ENCODE results near the gene NAT8L.

NAT8L gene

DNA sequence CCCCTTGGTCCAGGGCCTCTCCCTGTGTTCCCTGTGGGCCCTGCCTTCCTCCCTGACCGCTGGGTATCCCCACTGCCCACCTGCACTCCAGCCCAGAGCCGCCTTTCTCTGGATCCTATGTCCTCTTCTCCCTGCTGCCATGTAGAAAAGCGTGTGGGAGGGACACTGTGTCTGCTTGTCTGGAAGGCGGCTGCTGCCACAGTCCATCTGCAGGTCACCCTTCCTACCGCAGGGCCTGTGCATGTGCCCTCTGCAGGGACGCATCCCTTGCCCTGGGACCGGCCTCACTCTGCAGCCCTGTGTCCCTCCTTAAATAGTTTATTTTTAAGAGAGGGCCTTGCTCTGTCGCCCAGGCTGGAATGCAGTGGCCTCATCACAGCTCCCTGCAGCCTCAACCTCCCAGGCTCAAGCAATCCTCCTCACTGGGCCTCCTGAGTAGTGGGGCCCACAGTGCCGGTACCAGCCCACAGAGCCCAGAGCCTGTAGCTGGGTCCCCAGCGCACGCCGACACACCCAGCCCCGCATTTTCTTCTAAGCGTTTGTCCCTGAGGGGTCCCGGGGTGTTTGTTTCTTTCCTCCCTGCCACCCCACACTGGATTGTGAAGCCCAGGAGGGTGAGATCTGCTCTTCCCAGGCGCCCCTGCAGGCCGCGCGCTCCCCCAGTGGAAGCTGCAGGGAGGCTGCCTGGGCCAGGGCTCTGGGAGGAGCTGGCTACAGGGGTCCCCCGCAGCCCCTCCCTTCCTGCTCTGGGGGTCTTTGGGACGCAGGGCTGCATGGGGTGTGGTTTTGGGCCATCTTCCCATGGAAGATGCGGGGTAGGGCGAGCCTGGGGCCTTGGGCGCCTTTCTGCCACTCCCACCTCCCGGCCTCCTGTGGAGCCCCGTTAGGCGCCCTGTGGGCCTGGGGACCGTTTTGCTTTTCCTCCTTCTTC lies 12.8 kb upstream of the NAT8L start:
- no peak for DNase-seq

DNA sequence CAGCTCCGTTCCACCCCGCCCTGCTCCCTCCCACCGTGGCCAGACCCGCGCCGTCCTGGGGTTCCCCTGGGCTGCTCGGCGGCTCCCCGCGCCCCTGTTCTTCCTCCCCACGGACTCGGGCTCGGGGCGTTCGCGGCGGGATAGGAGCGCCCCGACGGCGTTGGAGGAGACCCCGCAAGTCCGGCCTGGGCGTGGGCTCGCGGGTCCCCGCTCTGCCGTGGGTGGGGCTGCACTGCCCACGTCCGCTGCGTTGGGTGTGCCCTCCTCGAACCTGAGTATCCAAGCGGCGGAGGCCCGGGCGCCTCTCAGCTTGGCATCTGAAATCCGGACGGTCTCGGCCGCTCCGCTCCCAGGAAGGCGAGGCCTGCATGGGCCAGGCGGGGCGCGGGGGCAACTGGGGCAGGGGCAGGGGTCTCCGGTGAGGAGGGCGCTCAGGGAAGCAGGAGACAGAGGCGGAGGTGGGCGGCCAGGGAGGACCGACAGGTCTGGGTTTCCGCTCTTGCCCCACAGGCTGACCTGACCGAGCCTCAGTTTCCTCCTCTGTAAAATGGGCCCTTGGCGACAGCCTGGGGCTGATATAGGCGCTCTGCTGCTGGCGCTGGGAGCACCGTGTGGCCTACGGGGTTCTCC lies 12.0 kb upstream of the NAT8L start:
- no peak for DNase-seq

DNA sequence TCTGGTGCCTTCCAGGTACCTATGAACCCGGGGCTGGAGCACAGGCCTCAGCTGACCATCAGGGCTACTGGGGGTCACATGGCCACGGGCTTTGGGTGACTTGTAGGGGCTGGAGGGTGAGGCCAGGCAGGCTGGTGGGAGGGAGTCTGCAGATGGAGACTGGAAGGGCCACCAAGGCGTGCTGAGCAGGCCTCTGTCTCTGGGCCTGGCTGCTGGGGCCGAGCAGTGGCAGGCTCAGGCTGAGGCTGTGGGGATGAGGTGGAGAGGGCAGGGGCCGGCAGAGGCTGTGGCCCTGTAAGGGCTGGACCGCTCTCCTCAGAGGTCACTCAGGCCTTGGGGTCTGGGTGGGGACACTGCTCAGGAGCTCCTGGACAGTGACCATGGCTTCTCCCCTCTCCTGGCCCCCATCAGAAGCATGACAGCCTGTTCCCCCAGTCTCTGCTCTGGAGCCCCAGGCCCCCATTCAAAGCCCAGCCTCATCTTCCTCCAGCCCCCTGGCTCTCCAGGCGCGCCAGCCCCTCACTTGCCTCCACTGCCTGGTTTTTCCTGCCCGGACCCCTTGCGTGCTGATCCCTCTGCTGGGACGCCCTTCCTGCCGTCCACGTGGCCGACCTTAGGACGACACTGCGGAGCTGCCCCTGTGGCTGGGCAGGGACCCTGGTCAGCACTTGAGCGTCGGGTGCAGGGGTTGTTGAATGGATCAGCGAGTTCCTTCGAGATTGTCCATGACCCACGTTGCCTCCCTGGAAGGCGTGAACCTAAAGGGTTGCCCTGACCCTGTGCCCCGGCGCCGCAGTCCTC lies 11.1 kb upstream of the NAT8L start:
- DNase-seq = no peak

DNA sequence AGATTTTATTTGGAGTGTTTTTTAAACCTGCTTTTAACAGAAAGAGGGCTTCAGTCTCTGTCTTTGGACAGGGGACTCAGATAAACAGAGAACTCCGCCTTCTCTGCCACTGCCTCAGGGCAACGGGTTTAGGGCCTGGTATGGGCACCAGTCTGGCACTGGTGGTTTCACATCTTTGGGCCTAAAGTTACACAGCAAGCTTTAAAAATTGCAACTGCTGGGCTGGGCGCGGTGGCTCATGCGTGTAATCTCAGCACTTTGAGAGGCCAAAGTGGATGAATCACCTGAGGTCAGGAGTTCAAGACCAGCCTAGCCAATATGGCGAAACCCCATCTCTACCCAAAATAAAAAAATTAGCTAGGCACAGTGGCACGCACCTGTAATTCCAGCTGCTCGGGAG lies 10.3 kb upstream of the NAT8L start:
- no peak for DNase-seq

DNA sequence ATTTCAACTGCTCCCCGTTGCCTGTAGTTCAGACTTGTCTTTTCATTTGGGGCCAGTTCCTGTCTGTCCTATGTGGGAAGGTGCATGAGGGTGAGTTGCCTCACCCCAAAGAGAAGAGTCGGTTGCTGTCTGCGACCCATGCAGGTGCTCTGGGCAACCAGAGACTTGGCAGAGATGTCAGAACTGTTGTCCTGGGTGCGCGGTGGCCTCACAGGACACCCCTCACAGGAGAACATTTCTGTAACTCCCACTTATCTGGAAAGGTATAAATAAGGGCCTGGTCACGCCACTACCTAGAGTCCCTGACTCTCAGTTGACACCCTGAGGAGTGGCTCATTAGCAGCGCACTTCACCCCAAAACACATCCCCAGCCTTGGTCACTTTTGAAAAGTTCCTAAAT lies 9.7 kb upstream of the NAT8L start:
- no peak for DNase-seq

DNA sequence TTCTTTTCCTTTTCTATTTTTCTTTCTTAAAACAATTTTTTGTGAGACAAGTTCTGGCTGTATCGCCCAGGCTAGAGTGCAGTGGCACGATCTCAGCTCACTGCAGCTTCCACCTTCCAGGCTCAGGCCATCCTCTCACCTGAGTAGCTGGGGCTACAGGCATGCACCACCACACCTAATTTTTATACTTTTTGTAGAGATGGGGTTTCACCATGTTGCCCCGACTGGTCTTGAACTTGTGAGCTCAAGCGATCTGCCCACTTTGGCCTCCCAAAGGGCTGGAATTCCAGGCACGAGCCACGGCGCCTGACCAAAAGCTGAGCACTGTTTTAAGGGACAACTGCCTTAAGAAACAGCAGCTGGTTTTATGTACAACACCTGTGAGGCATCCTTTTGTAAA lies 9.3 kb upstream of the NAT8L start:
- DNase-seq = no peak

DNA sequence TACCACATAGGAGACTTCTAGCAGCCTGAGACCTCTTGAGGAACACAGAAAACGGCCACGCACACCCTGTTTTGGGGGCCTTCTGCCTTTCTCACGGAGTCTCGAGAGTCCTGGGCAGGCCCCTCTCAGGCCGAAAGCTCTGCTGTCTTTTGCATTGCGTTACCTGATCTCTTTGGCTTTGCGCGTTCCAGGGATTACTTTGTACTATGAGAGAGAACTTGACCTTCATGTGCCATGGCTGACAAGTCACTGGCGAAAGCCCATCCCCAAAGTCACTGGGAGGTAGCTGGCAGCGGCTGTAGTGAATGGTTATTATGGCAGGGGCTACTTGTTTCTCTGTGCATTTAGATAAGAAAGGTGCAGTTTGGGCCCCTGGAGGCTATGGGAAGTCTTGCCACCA lies 8.0 kb upstream of the NAT8L start:
- no peak for DNase-seq

DNA sequence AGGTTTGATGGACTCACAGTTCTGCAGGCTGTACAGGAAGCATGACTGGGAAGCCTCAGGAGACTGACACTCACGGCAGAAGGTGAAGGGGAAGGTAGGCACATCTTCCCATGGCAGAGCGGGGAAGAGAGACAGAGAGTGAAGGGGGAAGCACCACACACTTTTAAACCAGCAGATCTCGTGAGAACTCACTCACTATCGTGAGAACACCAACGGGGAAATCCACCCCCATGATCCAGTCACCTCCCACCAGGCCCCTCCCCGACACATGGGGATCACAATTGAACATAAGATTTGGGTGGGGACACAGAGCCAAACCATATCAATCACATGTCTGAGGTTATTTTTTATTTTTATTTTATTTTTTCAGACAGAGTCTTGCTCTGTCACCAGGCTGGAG lies 4.9 kb upstream of the NAT8L start:
- DNase-seq = no peak

DNA sequence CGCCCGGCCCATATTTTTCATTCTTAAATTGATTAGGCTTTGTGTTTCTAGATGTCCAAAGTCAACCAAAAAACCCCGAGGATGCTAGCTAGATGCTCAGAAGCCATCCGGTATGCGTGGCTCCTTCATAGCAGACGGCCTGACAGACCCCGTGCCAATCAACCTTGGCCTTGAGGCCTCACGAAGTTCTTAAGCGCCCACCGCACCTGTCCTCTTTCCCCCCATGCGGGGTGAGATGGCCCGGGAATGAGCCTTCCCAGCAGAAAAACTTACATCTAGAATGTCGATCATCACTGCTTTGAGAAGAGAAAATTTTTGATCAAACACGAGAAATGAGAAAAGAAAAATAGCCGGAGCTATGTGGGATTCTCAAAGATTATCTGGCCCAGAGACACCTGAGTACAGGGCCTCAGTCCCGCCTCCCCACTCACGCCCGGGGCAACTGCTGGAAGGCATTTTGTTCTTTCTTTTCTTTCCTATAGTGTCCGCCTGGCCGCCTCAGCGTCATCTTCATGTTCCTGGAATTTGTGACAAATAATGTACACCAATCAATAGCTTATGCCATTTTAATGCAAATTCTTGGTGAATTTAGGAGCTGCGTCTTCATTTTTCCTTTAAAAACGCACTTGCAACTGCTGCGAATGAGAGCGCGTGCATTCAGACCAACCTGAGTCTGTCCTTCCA lies 1.6 kb upstream of the NAT8L start:
- no peak for DNase-seq

DNA sequence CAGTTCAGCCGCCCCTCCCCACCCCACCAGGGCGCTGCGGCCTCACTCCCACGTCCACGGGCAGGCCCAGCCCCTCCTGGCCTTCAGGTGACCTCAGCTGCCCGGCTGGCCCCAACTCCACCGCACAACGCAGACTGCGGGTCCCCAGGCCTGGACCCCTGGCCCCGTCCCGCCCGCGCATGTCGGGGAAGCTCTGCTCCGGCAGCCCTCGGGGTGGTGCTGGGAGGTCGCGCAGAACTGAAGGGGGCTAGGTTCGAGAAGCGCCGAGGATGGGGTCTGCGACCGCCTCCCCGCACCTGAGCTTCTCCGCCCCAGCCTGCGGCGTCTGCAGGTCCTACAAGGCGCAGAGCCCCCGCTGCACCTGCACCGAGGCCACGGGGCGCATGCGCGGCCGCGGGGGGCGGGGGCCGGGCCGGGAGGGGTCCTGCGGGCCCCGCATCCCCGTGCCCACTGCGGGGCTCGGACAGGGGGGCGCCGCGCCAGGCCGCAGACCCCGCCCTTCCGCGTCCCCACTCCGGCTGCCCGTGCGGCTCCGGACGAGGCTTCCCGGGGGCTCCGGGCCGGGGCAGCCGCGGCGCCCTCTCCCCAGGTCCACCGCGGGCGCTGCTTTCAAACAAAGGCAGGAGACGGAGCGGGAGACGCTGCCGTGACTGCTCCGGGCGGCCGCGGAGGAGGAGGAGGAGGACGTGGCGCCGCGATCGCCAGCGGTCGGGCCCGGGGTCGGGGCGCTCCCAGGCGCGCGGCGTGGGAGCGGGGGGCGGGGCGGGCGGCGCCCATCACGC lies 672 bp upstream of the NAT8L start:
- peak in 1 of 2 donors; percentile 53 for DNase-seq

DNA sequence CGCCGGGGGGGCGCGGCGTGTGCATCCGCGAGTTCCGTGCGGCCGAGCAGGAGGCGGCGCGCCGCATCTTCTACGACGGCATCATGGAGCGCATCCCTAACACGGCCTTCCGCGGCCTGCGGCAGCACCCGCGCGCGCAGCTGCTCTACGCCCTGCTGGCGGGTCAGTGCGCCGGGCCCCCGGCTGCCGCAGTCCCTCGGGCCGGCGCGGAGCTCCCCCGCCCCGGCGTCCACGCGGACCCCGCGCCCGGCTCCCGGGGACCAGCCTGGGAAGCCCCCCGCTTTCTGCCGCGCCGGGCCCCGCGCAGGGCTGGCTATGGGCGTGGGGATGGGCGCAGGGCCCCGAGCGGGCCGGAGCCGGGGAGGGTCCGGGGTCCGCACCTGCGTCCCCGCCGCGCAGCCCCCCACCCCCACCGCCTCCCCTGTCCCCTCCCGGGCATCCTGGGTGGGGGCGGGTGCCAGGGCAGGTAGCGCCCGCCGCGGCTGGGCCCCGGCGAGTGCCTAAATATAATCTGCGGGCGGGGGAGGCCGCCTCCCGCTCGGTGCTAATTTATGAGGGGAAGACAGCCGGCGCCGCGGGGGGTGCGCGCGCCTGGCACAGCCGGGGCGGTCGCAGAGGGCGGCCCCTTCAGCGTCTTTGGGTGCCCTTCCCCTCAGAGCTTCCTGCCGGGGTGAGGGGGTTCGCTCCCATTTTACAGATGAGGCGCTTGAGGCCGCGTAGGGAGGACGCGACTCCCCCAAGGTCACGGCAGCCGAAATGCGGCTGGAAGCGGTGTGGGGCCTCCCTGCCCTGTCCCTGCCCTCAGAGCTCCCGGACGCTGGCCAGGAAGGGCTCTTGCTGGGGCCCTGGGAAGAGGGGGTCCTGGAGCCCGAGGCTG lies 837 bp downstream of the NAT8L start:
- DNase-seq = no peak

DNA sequence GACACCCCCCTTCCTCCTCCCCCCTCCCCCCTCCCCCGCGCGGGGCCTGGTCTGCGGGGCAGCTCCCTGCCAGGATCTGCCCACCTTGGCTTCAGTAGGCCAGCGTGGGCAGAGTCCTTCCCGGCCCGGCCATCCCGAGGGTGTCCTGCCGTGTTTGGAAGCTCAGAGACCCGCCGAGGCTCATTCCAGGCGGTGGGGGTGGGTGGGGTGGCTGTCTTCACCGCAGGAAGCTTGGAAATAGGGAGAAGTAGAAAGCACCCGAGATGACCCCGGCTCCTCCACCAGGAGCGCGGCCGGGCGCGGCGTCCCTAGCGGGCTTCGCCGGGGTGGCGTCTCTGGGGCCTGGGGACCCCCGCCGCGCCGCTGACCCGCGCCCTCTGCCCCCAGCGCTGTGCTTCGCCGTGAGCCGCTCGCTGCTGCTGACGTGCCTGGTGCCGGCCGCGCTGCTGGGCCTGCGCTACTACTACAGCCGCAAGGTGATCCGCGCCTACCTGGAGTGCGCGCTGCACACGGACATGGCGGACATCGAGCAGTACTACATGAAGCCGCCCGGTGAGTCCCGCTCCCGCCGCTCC lies 1.6 kb downstream of the NAT8L start:
- no peak for DNase-seq

DNA sequence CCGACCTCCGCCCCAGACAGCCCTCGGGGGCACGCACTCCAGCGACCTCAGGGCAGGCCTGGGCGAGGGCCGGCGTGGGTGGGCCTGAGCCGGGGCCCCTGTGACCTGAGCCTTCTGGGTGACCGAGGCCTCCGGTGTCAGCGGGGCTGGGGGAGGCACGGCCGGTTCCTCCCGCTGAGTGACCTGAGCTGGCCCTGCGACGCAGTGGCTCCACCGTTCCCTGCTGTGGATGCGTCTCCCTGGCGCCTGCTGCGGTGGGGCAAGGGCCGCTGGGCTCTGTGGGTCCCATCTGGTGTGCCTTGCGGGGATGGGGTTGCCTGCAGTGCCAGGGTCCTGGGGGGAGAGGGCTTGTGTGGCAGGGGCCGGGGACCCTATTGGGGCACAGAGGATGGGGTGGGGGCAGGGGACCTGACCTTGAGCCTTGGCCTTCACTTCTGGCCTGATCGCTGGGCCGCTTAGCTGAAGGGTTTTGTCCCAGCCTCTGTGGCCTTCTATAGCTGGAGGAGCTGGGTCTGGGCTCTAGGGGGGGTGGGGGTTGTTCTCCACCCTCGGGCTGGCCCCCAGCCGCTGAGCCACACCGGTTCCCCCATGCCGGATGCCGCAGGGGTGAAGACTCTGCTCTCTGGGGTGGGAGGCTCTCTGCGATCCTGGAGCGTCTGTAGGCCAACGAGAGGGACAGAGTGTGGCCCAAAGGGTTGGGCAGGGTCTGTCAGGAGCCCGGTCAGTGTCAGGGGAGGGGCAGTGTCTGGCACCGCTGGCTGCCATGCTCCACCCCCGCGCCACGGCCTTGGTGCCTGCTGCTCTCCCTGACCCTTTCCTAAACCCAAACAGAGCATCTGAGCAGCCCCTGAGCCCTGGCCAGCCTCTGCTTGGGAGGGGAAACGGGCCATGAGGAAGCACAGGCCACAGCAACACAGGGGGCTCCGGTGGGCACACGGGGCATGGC lies 2.3 kb downstream of the NAT8L start:
- no peak for DNase-seq

DNA sequence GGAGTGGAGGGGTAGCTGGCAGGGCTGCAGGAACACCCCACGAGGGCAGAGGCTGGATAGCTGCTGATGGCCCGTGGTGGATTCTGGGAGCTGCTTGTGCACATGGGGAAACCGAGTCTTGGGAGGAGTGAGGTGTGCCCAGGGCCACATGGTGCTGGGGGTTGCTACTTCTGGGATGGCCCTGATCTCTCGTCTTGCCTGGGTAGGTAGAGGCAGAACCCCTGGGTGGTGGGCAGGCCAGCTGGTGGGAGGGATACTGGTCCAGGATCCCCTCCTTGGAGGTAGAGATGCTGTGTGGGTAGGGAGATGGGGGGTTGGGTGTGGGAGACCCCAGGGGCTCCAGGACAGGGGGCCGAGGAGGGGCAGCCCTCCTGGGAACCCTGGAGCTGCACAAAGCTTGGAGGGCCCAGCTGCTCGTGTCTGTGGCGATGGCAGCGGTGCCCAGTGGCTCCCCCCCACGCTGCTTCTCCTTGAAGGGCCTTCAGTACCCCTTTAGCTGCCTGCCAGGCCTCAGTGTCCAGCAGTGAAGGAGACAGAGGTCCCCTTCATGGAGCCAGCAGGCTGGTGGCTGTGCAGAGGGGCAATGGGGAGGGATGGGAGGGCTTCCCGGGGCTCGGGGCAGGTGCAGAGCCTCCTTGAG lies 3.2 kb downstream of the NAT8L start:
- DNase-seq = no peak

DNA sequence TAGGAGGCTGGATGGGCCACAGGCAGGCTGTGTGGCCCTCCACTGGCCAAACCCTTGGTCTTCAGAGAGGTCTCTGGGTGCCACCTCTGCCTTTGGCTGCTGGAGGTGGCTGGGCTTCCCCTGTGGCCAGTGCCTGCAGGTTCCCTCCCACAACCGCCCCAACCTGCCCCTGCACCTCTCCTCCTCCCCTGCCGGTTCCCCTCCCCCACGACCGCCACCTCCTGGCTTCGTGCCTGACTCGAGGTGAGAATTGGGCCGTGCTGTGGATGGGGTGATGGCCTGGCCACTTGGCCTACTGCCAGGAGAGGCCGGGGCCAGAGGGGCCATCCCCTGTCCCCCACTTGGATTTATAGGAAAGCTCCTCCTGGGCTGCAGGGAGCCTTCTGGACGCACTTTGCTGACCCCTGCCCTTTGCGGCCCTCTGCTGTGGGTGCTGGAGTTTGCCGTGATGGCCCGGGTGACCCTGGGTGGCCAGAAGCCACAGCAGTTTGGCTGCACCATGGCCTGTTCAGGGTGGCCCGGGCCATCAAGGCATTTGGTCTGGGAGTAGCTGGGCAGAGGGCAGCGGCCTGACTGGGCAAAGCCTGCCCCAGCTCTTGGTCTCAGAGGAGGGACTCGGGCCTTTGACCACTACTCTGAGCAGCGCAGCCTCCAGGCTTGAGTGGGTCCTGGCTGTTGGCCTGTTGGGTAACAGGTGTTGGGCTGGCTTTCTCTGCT lies 3.8 kb downstream of the NAT8L start:
- DNase-seq = no peak

DNA sequence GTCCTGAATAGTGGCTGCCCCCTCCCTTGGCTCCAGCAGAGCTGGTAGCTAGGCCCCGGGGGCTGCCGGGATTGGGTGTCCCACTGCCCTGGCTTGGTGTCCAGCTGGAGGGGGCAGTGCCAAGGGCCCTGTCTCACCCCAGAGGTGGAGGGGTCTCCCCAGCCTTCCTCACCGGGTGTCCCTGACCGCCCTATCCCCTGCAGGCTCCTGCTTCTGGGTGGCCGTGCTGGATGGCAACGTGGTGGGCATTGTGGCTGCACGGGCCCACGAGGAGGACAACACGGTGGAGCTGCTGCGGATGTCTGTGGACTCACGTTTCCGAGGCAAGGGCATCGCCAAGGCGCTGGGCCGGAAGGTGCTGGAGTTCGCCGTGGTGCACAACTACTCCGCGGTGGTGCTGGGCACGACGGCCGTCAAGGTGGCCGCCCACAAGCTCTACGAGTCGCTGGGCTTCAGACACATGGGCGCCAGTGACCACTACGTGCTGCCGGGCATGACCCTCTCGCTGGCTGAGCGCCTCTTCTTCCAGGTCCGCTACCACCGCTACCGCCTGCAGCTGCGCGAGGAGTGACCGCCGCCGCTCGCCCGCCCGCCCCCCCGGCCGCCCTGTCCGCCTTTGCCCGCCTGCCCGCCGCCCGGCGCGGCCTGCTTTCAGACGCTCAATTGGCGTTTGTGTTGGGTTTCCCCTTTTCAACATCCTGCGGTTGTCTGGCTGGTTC lies 4.6 kb downstream of the NAT8L start:
- no peak for DNase-seq

DNA sequence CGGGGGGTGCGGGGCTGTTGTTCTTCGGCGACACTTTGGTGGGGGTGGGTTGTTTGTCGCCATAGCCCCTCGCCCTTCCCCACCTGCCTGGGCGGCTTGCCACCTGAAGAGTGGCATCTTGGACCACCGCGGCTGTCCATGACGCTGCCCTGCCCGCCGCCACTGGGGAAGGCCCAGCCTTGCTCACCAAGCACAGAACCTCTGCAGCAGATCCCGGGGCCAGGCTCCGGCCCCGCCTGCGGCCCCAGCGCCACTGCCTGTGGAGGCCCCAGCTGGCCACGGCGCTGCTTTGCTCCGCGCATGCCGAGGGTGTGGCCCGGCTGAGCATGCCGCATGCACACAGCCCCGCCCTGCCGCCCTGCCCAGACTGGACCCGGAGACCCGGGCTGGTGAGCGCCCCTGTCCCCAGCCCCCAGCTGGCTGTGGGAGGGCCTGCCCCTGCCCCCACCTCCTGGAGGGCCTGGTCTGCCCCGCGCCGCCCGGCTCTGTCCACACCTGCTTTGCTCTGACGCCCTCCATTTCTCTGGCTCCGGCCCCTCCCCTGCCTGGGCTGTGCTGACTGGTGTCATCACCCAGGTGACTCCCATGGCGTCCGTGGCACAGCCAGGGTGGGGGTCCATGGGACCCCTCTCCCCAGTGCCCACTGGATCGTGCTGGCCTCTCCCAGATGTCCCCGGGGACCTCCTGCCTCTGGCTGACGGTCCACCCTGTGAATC lies 5.3 kb downstream of the NAT8L start:
- DNase-seq = no peak
